Smooth muscle cell (in vitro differentiated cells): Measurements from ENCODE around the gene ZSWIM5. TPM values are rescaled to one million over a fixed set of nuclear protein-coding genes. Genes with fewer than 3 reads are reported as not detected.
"Not testable (repeated sequence)": the region's sequence is repeated elsewhere in the genome, so short reads cannot be mapped to it uniquely, and the experiment has no call there.

Experiments used
- DNase-seq: peaks from one replicate; lab custom pipeline; 2025; ENCODE audit not compliant: unreplicated experiment; lab: John Stamatoyannopoulos, UW
- H2AFZ ChIP-seq: fragments of 200-600 bp; sonication (generic); 2 replicates; pipeline ENCODE4 v1.6.0; 2016; ENCODE audit warnings: antibody characterized with exemption, low read depth, mild to moderate bottlenecking
- H3F3A ChIP-seq: fragments of 200-600 bp; sonication (generic); 2 replicates; pipeline ENCODE4 v1.6.0; 2017; ENCODE audit warnings: antibody characterized with exemption, low read depth
- H3K27ac ChIP-seq: fragments of 200-600 bp; sonication (generic); 2 replicates; pipeline ENCODE4 v1.5.1; 2016; ENCODE audit warnings: low read depth, mild to moderate bottlenecking
- H3K27me3 ChIP-seq: fragments of 200-600 bp; sonication (generic); 2 replicates; pipeline ENCODE4 v1.6.1; 2016; ENCODE audit warnings: low read depth, mild to moderate bottlenecking
- H3K36me3 ChIP-seq: fragments of 200-600 bp; sonication (generic); 2 replicates; pipeline ENCODE4 v1.5.1; 2016; ENCODE audit warnings: low read depth
- H3K4me1 ChIP-seq: fragments of 200-600 bp; sonication (generic); 2 replicates; pipeline ENCODE4 v1.5.1; 2016; ENCODE audit warnings: low read depth
- H3K4me2 ChIP-seq: fragments of 200-600 bp; sonication (generic); 2 replicates; pipeline ENCODE4 v1.6.0; 2016; ENCODE audit warnings: mild to moderate bottlenecking
- H3K4me3 ChIP-seq: fragments of 200-600 bp; sonication (generic); 2 replicates; pipeline ENCODE4 v1.5.1; 2016; ENCODE audit warnings: mild to moderate bottlenecking
- H3K79me2 ChIP-seq: fragments of 200-600 bp; sonication (generic); 2 replicates; pipeline ENCODE4 v1.6.0; 2016; ENCODE audit warnings: low read depth, mild to moderate bottlenecking
- H3K9ac ChIP-seq: fragments of 200-600 bp; sonication (generic); 2 replicates; pipeline ENCODE4 v1.6.0; 2016; ENCODE audit warnings: low read depth
- H3K9me3 ChIP-seq: fragments of 200-600 bp; sonication (generic); replicated peaks from 2 replicates; pipeline ENCODE4 v1.5.1; 2016; ENCODE audit warnings: low read depth
- H4K20me1 ChIP-seq: fragments of 200-600 bp; sonication (generic); 2 replicates; pipeline ENCODE4 v1.6.0; 2016; ENCODE audit warnings: low read depth
- WGBS: methylation state at CpG from one replicate; pipeline ENCODE4 v1.1.7; 2016; ENCODE audit warnings: low lambda C conversion rate; 5-methylcytosine and 5-hydroxymethylcytosine counted together
- polyA plus RNA-seq: library from polyadenylated mRNA; unstranded; fragments of >200 nt; fragmentation: Nextera tagmentation; extraction: Ambion mirVana; gene quantifications from 2 replicates; pipeline ENCODE4 v1.2.1, GENCODE V29; 2016
- total RNA-seq: library from RNA; depleted of rRNA; stranded (reverse); fragments of >200 nt; gene quantifications from 2 replicates; pipeline ENCODE4 v1.2.3, GENCODE V29; 2014
- TF ChIP-seq, protein P1 (sequence below): fragments of 200-600 bp; sonication (generic); IDR thresholded peaks from 2 replicates; pipeline ENCODE4 v1.5.1; 2017; ENCODE audit warnings: borderline replicate concordance, mild to moderate bottlenecking, antibody characterized with exemption; ENCODE audit not compliant: insufficient read depth, poor library complexity, severe bottlenecking

ZSWIM5 gene
- total and polyA plus RNA-seq, 2 experiments from 2014 or later = 0.13 to 0.26 TPM

- Histone ChIP-seq H3K4me3 (no peak overlapping the region), H3K36me3 (no peaks in the 10 kb centered on the region), H3F3A (no peaks in the 10 kb centered on the region), H3K27ac (no peak overlapping the region), H3K79me2 (no peaks in the 10 kb centered on the region), H3K27me3 (no peaks in the 10 kb centered on the region), H3K9ac (no peak overlapping the region), H3K9me3 (no peaks in the 10 kb centered on the region), H2AFZ (no peak overlapping the region), H3K4me2 (no peak overlapping the region), H4K20me1 (no peaks in the 10 kb centered on the region), H3K4me1 (no peaks in the 10 kb centered on the region)
- WGBS = 92% methylated on average over 2 of the region's 2 CpGs
- DNase-seq = no peak
- TF ChIP-seq, protein P1, sequence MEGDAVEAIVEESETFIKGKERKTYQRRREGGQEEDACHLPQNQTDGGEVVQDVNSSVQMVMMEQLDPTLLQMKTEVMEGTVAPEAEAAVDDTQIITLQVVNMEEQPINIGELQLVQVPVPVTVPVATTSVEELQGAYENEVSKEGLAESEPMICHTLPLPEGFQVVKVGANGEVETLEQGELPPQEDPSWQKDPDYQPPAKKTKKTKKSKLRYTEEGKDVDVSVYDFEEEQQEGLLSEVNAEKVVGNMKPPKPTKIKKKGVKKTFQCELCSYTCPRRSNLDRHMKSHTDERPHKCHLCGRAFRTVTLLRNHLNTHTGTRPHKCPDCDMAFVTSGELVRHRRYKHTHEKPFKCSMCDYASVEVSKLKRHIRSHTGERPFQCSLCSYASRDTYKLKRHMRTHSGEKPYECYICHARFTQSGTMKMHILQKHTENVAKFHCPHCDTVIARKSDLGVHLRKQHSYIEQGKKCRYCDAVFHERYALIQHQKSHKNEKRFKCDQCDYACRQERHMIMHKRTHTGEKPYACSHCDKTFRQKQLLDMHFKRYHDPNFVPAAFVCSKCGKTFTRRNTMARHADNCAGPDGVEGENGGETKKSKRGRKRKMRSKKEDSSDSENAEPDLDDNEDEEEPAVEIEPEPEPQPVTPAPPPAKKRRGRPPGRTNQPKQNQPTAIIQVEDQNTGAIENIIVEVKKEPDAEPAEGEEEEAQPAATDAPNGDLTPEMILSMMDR = no peak
These were observed 109.3 kb downstream of the ZSWIM5 start for GRCh38 chr1:45097079-45097478.

DNA sequence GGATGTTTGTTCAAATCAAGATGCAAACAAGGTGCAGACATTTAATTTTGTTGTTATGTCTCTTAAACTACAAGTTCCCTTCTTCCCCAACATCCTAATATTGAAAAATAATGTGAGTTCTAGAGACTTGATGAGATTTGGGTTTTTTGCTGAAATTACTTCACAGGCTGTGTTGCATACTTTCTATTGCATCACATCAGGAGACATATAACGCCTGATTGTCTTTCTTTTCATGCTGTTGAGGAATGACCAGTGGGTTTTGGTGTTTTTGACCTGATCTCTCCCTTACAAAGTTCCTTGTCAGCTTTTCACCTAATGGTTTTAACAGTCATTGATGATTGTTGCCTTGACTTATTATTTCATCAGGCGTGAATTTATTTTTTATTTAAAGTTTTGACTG, 111.0 kb downstream of the ZSWIM5 start:
- H4K20me1 ChIP-seq = no peaks in the 10 kb centered on the region
- H3K79me2 ChIP-seq = no peaks in the 10 kb centered on the region
- no peaks in the 10 kb centered on the region for H3K9me3 ChIP-seq
- no peak overlapping the region for H3K4me2 ChIP-seq
- 93% methylated on average over 2 of the region's 2 CpGs for WGBS
- no peaks in the 10 kb centered on the region for H3K27me3 ChIP-seq
- no peak overlapping the region for H3K27ac ChIP-seq
- H3K36me3 ChIP-seq = no peaks in the 10 kb centered on the region
- no peak for DNase-seq
- TF ChIP-seq, protein P1 = no peak
- H3K9ac ChIP-seq = no peak overlapping the region
- H3F3A ChIP-seq = no peaks in the 10 kb centered on the region
- H3K4me3 ChIP-seq = no peak overlapping the region
- H2AFZ ChIP-seq = no peak overlapping the region
- no peaks in the 10 kb centered on the region for H3K4me1 ChIP-seq

- WGBS = 100% methylated on average over 4 of the region's 4 CpGs
- H3K9me3 ChIP-seq, H2AFZ ChIP-seq, H3K79me2 ChIP-seq, H3K36me3 ChIP-seq, H4K20me1 ChIP-seq, H3K27ac ChIP-seq, H3K4me1 ChIP-seq, H3F3A ChIP-seq, H3K27me3 ChIP-seq, DNase-seq, H3K9ac ChIP-seq, H3K4me3 ChIP-seq, H3K4me2 ChIP-seq: not testable (repeated sequence)
These were observed 112.0 kb downstream of the ZSWIM5 start for GRCh38 chr1:45094371-45094770.

GRCh38 chr1:45093334-45093733, 113.1 kb downstream of the ZSWIM5 start:
- TF ChIP-seq, protein P1 = no peak
- Histone ChIP-seq H3K36me3 (no peaks in the 10 kb centered on the region), H3F3A (no peaks in the 10 kb centered on the region), H3K27ac (no peak overlapping the region), H2AFZ (no peak overlapping the region), H3K27me3 (no peaks in the 10 kb centered on the region), H3K4me2 (no peak overlapping the region), H4K20me1 (no peaks in the 10 kb centered on the region), H3K79me2 (no peaks in the 10 kb centered on the region), H3K9me3 (no peaks in the 10 kb centered on the region), H3K4me1 (no peaks in the 10 kb centered on the region), H3K9ac (no peak overlapping the region), H3K4me3 (no peak overlapping the region)
- DNase-seq = no peak
